Measurements from ENCODE around the gene FAM170A. TPM values are rescaled to one million over a fixed set of nuclear protein-coding genes. Genes with fewer than 3 reads are reported as not detected.

Gene FAM170A, protein sequence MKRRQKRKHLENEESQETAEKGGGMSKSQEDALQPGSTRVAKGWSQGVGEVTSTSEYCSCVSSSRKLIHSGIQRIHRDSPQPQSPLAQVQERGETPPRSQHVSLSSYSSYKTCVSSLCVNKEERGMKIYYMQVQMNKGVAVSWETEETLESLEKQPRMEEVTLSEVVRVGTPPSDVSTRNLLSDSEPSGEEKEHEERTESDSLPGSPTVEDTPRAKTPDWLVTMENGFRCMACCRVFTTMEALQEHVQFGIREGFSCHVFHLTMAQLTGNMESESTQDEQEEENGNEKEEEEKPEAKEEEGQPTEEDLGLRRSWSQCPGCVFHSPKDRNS
- 1 to 10 TPM in 1 of 2 donors, not detected in 1; 1.1 TPM for total RNA-seq

DNA sequence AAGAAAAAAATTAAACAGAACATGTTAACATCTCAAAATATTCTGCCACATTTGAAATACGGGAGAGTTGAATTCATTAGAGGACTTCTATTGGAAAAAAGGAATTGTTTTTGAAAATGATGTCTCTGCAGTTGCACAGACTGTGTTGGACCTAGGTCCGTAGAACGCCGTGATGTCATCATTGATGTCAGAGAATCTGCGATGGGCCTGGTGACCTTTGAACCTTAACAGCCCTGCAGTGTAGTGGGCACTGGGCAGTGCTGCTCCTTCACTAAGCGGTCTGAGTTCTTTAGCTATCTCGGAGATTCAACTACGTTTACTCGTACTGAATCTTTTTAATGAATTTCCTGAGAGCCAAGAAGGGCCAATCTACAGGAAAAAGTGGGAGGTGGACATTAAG is at the start of gene FAM170A:
FAM170A (plus strand) TSS at position 220 of the 400 bp plus-strand sequence. CDS start 211 bp downstream, outside the sequence.
- TF ChIP-seq POLR2AphosphoS5 (IDR thresholded peaks at IDR 0.05) (no peak), POLR2A (IDR thresholded peaks at IDR 0.05) (no peak), CTCF (IDR thresholded peaks at IDR 0.05) (no peak)
- no peaks in the 10 kb centered on the region for H3K36me3 ChIP-seq
- no peak for DNase-seq (ENCODE audit: low spot score)
- no peaks in the 10 kb centered on the region for H3K27me3 ChIP-seq (replicated peaks; ENCODE audit: insufficient read depth)
- 93% methylated on average over 9 of the region's 9 CpGs for WGBS
- H3K4me3 ChIP-seq: no peak within 1 kb of the TSS
- no peaks in the 10 kb centered on the region for H3K4me1 ChIP-seq (replicated peaks)
- no peaks in the 10 kb centered on the region for H3K9me3 ChIP-seq
- H3K27ac ChIP-seq: no peak within 1 kb of the TSS
- intact Hi-C loops (cut with DNase I): no loop called here

DNA sequence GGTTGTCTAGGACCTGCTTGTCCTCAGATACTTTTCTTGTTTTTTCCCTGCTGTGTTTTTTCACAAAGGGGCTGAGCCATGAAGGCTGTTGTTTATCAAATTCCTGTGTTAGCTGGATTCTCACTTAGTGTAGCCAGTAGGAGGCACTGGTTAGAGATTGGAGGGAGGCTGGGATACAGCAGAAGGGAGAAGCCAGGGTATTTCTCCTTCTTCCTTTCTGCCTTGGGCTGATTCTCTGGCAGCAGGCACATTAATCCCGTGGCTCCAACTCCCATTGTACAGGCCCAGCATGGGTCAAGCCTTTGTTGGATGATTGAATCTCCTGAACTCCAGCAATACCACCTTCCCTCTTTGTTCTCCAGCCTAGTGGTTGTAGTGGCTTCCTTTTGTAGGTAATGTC is 46.4 kb upstream of the FAM170A start:
- H3K27ac ChIP-seq: no peak overlapping the region
- intact Hi-C loops (cut with DNase I): no loop called here
- no peaks in the 10 kb centered on the region for H3K4me1 ChIP-seq (replicated peaks)
- no peaks in the 10 kb centered on the region for H3K9me3 ChIP-seq
- H3K27me3 ChIP-seq (replicated peaks; ENCODE audit: insufficient read depth): no peaks in the 10 kb centered on the region
- DNase-seq (ENCODE audit: low spot score): no peak
- no peaks in the 10 kb centered on the region for H3K36me3 ChIP-seq
- no peak overlapping the region for H3K4me3 ChIP-seq
- no peak for TF ChIP-seq POLR2A (IDR thresholded peaks at IDR 0.05)
- TF ChIP-seq CTCF (IDR thresholded peaks at IDR 0.05): no peak
- no peak for TF ChIP-seq POLR2AphosphoS5 (IDR thresholded peaks at IDR 0.05)
- WGBS: 80% methylated on average over 1 of the region's 1 CpG

- no peak overlapping the region for H3K27ac ChIP-seq
- no peak for DNase-seq (ENCODE audit: low spot score)
- no peaks in the 10 kb centered on the region for H3K9me3 ChIP-seq
- intact Hi-C loops (cut with DNase I): no loop called here
- TF ChIP-seq POLR2A (IDR thresholded peaks at IDR 0.05) (no peak), CTCF (IDR thresholded peaks at IDR 0.05) (no peak), POLR2AphosphoS5 (IDR thresholded peaks at IDR 0.05) (no peak)
- no peaks in the 10 kb centered on the region for H3K36me3 ChIP-seq
- WGBS: 88% methylated on average over 3 of the region's 3 CpGs
- H3K4me3 ChIP-seq: no peak overlapping the region
- H3K27me3 ChIP-seq (replicated peaks; ENCODE audit: insufficient read depth): no peaks in the 10 kb centered on the region
- no peaks in the 10 kb centered on the region for H3K4me1 ChIP-seq (replicated peaks)
Observed at GRCh38 chr5:119583684-119584083, 45.7 kb upstream of the FAM170A start.

GRCh38 chr5:119596046-119596445 is 33.3 kb upstream of the FAM170A start:
- no peak for DNase-seq (ENCODE audit: low spot score)
- 77% methylated on average over 1 of the region's 1 CpG for WGBS
- intact Hi-C loops (cut with DNase I): no loop called here
- no peak overlapping the region for H3K4me3 ChIP-seq
- H3K27me3 ChIP-seq (replicated peaks; ENCODE audit: insufficient read depth): no peaks in the 10 kb centered on the region
- no peaks in the 10 kb centered on the region for H3K36me3 ChIP-seq
- TF ChIP-seq CTCF (IDR thresholded peaks at IDR 0.05) (no peak), POLR2AphosphoS5 (IDR thresholded peaks at IDR 0.05) (no peak), POLR2A (IDR thresholded peaks at IDR 0.05) (no peak)
- no peaks in the 10 kb centered on the region for H3K4me1 ChIP-seq (replicated peaks)
- H3K27ac ChIP-seq: no peak overlapping the region
- no peaks in the 10 kb centered on the region for H3K9me3 ChIP-seq

GRCh38 chr5:119597728-119598298 is 31.5 kb upstream of the FAM170A start:
- no peak overlapping the region for H3K4me3 ChIP-seq
- H3K27me3 ChIP-seq (replicated peaks; ENCODE audit: insufficient read depth): no peaks in the 10 kb centered on the region
- intact Hi-C loops (cut with DNase I): no loop called here
- no peak overlapping the region for H3K27ac ChIP-seq
- no peaks in the 10 kb centered on the region for H3K36me3 ChIP-seq
- H3K4me1 ChIP-seq (replicated peaks): no peaks in the 10 kb centered on the region
- no peaks in the 10 kb centered on the region for H3K9me3 ChIP-seq
- TF ChIP-seq POLR2AphosphoS5 (IDR thresholded peaks at IDR 0.05) (no peak), CTCF (IDR thresholded peaks at IDR 0.05) (no peak), POLR2A (IDR thresholded peaks at IDR 0.05) (no peak)
- WGBS: 88% methylated on average over 2 of the region's 2 CpGs
- DNase-seq (ENCODE audit: low spot score): no peak

Measured in prostate gland (tissue), 2 donors.